ENCODE results near the gene ZP2.

The ZP2 gene

DNA sequence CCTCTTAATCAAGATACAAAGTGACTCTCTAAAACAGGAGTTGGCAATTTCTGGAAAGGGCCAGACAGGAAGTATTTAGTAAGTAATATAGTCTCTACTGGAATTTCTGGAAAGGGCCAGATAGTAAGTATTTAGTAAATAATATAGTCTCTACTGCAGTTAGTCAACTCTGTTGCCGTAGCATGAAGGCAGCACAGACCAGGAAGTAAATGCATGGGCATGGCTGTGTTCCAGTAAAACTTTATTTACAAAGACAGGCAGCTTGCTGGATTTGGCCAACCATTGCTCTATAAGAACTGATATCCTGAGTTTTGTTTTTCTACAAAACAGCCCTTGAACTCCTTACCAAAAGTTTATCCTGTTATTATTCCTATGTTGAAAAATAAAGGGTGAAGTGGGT, 36.0 kb downstream of the ZP2 start:
- no peak for TF ChIP-seq EP300 (IDR thresholded peaks at IDR 0.05; ENCODE audit: borderline replicate concordance)
- no peak for TF ChIP-seq CREB1 (IDR thresholded peaks at IDR 0.05; ENCODE audit: low read depth)
- no peak for TF ChIP-seq TCF12 (IDR thresholded peaks at IDR 0.05; ENCODE audit: low read depth)
- TF ChIP-seq, protein P1, sequence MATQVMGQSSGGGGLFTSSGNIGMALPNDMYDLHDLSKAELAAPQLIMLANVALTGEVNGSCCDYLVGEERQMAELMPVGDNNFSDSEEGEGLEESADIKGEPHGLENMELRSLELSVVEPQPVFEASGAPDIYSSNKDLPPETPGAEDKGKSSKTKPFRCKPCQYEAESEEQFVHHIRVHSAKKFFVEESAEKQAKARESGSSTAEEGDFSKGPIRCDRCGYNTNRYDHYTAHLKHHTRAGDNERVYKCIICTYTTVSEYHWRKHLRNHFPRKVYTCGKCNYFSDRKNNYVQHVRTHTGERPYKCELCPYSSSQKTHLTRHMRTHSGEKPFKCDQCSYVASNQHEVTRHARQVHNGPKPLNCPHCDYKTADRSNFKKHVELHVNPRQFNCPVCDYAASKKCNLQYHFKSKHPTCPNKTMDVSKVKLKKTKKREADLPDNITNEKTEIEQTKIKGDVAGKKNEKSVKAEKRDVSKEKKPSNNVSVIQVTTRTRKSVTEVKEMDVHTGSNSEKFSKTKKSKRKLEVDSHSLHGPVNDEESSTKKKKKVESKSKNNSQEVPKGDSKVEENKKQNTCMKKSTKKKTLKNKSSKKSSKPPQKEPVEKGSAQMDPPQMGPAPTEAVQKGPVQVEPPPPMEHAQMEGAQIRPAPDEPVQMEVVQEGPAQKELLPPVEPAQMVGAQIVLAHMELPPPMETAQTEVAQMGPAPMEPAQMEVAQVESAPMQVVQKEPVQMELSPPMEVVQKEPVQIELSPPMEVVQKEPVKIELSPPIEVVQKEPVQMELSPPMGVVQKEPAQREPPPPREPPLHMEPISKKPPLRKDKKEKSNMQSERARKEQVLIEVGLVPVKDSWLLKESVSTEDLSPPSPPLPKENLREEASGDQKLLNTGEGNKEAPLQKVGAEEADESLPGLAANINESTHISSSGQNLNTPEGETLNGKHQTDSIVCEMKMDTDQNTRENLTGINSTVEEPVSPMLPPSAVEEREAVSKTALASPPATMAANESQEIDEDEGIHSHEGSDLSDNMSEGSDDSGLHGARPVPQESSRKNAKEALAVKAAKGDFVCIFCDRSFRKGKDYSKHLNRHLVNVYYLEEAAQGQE (IDR thresholded peaks at IDR 0.05; ENCODE audit: low read depth), result no peak
- TF ChIP-seq RAD21 (IDR thresholded peaks at IDR 0.05; ENCODE audit: low read depth), result no peak
- no peak for TF ChIP-seq YY1 (IDR thresholded peaks at IDR 0.05; ENCODE audit: low read depth)
- TF ChIP-seq MAX (IDR thresholded peaks at IDR 0.05), result no peak
- TF ChIP-seq TEAD4 (IDR thresholded peaks at IDR 0.05), result no peak
- no peak for TF ChIP-seq FOXM1 (IDR thresholded peaks at IDR 0.05; ENCODE audit: borderline replicate concordance, low read depth)
- no peak for TF ChIP-seq TAF1 (IDR thresholded peaks at IDR 0.05; ENCODE audit: low read depth)
- TF ChIP-seq USF1 (IDR thresholded peaks at IDR 0.05), result no peak
- no peak for TF ChIP-seq CEBPB (IDR thresholded peaks at IDR 0.05)
- no peak for TF ChIP-seq NFIC (IDR thresholded peaks at IDR 0.05)
- no peak for TF ChIP-seq ZBTB7A (IDR thresholded peaks at IDR 0.05; ENCODE audit: low read depth)
- TF ChIP-seq EGR1 (IDR thresholded peaks at IDR 0.05), result no peak

- TF ChIP-seq CREB1 (IDR thresholded peaks at IDR 0.05; ENCODE audit: low read depth) (no peak), MAX (IDR thresholded peaks at IDR 0.05) (no peak), TEAD4 (IDR thresholded peaks at IDR 0.05) (no peak), EGR1 (IDR thresholded peaks at IDR 0.05) (no peak), CEBPB (IDR thresholded peaks at IDR 0.05) (no peak), USF1 (IDR thresholded peaks at IDR 0.05) (no peak), NFIC (IDR thresholded peaks at IDR 0.05) (no peak), RAD21 (IDR thresholded peaks at IDR 0.05; ENCODE audit: low read depth) (no peak), ZBTB7A (IDR thresholded peaks at IDR 0.05; ENCODE audit: low read depth) (no peak), YY1 (IDR thresholded peaks at IDR 0.05; ENCODE audit: low read depth) (no peak), TAF1 (IDR thresholded peaks at IDR 0.05; ENCODE audit: low read depth) (no peak)
Observed at GRCh38 chr16:21172650-21173049, 38.7 kb downstream of the ZP2 start.

DNA sequence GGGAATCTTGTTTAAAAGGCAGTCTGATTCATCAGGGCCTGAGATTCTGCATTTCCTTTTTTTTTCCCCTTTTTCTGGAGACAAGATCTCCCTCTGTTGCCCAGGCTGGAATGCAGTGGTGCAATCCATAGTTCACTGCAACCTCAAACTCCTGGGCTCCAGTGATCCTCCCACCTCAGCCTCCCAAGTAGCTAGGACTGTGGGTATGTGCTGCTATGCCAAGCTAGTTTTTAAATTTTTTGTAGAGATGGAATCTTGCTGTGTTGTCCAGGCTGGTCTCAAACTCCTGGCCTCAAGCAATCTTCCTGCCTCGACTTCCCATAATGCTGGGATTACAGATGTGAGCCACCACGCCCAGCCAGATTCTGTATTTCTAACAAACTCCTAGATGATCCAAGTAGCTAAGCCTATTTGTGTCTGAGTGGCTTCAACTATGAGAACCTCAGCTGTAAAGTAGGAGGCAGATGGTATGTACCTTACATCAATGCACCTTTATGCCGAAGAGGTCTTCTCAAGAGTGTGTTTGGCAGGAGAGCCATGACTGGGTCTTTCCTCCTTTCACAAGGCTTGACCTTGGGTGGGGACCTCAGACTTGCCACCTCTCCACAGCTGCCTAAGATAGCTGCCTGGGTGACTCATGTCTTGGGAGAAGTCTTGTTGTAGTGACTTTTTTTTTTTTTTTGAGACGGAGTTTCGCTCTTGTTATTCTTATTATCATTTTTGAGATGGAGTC, 42.0 kb downstream of the ZP2 start:
- TF ChIP-seq CREB1 (IDR thresholded peaks at IDR 0.05; ENCODE audit: low read depth) (no peak), FOXM1 (IDR thresholded peaks at IDR 0.05; ENCODE audit: borderline replicate concordance, low read depth) (no peak)

DNA sequence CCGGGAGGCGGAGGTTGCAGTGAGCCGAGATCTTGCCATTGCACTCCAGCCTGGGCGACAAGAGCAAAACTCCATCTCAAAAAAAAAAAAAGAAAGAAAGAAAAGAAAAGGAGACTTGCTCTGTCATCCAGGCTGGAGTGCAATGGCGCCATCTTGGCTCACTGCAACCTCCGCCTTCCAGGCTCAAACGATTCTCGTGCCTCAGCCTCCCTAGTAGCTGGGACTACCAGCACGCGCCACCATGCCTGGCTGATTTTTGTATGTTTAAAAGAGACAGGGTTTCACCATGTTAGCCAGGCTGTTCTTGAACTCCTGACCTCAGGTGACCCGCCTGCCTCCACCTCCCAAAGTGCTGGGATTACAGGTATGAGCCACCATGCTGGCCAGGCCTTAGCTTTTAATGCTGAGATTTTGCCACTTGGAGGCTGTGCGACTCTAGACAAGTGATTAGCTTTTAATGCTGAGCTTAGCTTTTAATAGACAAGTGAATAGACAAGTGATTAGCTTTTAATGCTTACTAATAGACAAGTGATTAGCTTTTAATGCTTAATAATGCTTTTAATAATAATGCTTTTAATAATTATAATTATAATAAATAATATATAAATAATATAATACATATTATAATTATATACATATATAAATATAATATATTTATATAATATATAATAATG, 43.3 kb downstream of the ZP2 start:
- TF ChIP-seq MAX (IDR thresholded peaks at IDR 0.05) (no peak), EGR1 (IDR thresholded peaks at IDR 0.05) (no peak), EP300 (IDR thresholded peaks at IDR 0.05; ENCODE audit: borderline replicate concordance) (no peak), NFIC (IDR thresholded peaks at IDR 0.05) (no peak), RAD21 (IDR thresholded peaks at IDR 0.05; ENCODE audit: low read depth) (no peak), ZBTB7A (IDR thresholded peaks at IDR 0.05; ENCODE audit: low read depth) (no peak), CEBPB (IDR thresholded peaks at IDR 0.05) (no peak), YY1 (IDR thresholded peaks at IDR 0.05; ENCODE audit: low read depth) (no peak), CREB1 (IDR thresholded peaks at IDR 0.05; ENCODE audit: low read depth) (no peak), TCF12 (IDR thresholded peaks at IDR 0.05; ENCODE audit: low read depth) (no peak), TEAD4 (IDR thresholded peaks at IDR 0.05) (no peak), FOXM1 (IDR thresholded peaks at IDR 0.05; ENCODE audit: borderline replicate concordance, low read depth) (no peak), TAF1 (IDR thresholded peaks at IDR 0.05; ENCODE audit: low read depth) (no peak), USF1 (IDR thresholded peaks at IDR 0.05) (no peak)
- TF ChIP-seq, protein P1 (IDR thresholded peaks at IDR 0.05; ENCODE audit: low read depth), result no peak

DNA sequence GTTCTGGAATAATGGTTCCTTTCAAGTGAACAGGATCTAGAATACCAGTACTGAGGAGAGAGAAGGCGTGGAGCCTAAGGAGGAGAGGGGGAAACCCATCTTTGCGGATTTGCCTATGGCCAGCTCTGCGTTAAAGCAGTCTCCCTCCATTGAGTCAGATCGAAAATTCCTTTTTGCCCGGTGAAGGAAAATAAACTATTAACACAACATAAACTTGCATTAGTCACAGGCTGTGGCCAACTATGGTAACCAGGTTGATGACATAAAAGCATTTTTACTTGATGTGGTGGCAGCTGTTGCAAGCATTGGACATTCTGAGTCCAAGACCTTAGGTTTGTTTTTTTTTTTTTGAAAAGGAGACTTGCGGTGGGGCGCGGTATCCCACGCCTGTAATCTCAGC, 44.0 kb downstream of the ZP2 start:
- TF ChIP-seq, protein P1 (IDR thresholded peaks at IDR 0.05; ENCODE audit: low read depth), result no peak
- TF ChIP-seq CEBPB (IDR thresholded peaks at IDR 0.05) (no peak), TCF12 (IDR thresholded peaks at IDR 0.05; ENCODE audit: low read depth) (no peak), USF1 (IDR thresholded peaks at IDR 0.05) (no peak), NFIC (IDR thresholded peaks at IDR 0.05) (no peak), FOXM1 (IDR thresholded peaks at IDR 0.05; ENCODE audit: borderline replicate concordance, low read depth) (no peak), MAX (IDR thresholded peaks at IDR 0.05) (no peak), TEAD4 (IDR thresholded peaks at IDR 0.05) (no peak), CREB1 (IDR thresholded peaks at IDR 0.05; ENCODE audit: low read depth) (no peak), EP300 (IDR thresholded peaks at IDR 0.05; ENCODE audit: borderline replicate concordance) (no peak), YY1 (IDR thresholded peaks at IDR 0.05; ENCODE audit: low read depth) (no peak), TAF1 (IDR thresholded peaks at IDR 0.05; ENCODE audit: low read depth) (no peak), EGR1 (IDR thresholded peaks at IDR 0.05) (no peak), RAD21 (IDR thresholded peaks at IDR 0.05; ENCODE audit: low read depth) (no peak), ZBTB7A (IDR thresholded peaks at IDR 0.05; ENCODE audit: low read depth) (no peak)
